GM12891 (cell line): ENCODE data around the gene PTGR3.

ENCODE experiments used
- POLR2A ChIP-seq: IDR thresholded peaks from 2 replicates; pipeline ENCODE4 v1.6.1; 2011; ENCODE audit warnings: low read depth, low read length, control low read depth
- POLR2AphosphoS5 ChIP-seq: IDR thresholded peaks from 2 replicates; pipeline ENCODE4 v1.6.1; 2011; ENCODE audit warnings: low read depth, low read length, control low read depth
- SPI1 ChIP-seq: IDR thresholded peaks from 2 replicates; pipeline ENCODE4 v1.6.1; 2011; ENCODE audit warnings: low read depth, low read length, control low read depth
- TAF1 ChIP-seq: IDR thresholded peaks from 2 replicates; pipeline ENCODE4 v1.6.1; 2011; ENCODE audit warnings: low read depth, low read length, control low read depth

DNA sequence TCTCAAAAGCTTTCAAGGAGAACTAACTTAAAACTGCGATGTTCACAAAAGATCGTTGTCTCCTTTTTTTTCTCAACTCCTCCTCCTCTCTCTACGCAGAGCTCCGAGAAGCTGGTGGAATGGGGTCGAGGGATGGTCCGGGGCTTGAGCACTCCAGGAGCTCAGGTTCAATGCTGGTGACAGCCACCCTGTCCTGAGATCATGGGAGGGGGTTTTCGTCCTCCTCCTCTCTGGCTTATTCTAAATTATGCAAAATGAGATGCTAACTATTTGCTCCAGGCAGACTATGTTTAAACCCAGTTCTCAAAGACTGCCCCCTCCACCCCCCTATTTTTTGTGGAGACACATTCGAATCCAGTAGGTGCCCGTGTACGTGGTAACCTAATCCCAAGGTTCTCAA is 13.5 kb upstream of the PTGR3 start:
- TF ChIP-seq POLR2AphosphoS5 (no peak), POLR2A (no peak), TAF1 (no peak), SPI1 (no peak)
